Fibroblast of pulmonary artery (primary cell): ENCODE results near the gene FANCI.

Source experiments
- DNase-seq: peaks from one replicate; pipeline ENCODE4 v3.0.0-alpha.2; 2010; ENCODE audit warnings: low read depth
- H3K4me3 ChIP-seq: replicated peaks from 2 replicates; pipeline ENCODE4 v1.5.1; 2011; ENCODE audit warnings: low read depth, mild to moderate bottlenecking, control low read depth, low read length, moderate library complexity
- CTCF ChIP-seq: IDR thresholded peaks from 2 replicates; pipeline ENCODE4 v1.5.1; 2011; ENCODE audit warnings: mild to moderate bottlenecking, control low read depth, low read length, inconsistent platforms; ENCODE audit errors: missing control alignments

Gene FANCI

GRCh38 chr15:89325039-89325803, 81.4 kb downstream of the FANCI start:
- no peak overlapping the region for H3K4me3 ChIP-seq
- TF ChIP-seq CTCF = no peak
- DNase-seq = no peak

- no peak for DNase-seq
- no peak for TF ChIP-seq CTCF
- no peak overlapping the region for H3K4me3 ChIP-seq
Measured at GRCh38 chr15:89326316-89326715, 82.5 kb downstream of the FANCI start.

GRCh38 chr15:89327113-89327512, 83.3 kb downstream of the FANCI start:
- H3K4me3 ChIP-seq = no peak overlapping the region
- no peak for TF ChIP-seq CTCF
- DNase-seq = no peak

GRCh38 chr15:89328398-89329254, 84.8 kb downstream of the FANCI start:
- no peak for DNase-seq
- TF ChIP-seq CTCF = no peak
- no peak overlapping the region for H3K4me3 ChIP-seq

- no peak overlapping the region for H3K4me3 ChIP-seq
- DNase-seq = no peak
Measured at GRCh38 chr15:89329329-89330084, 85.7 kb downstream of the FANCI start.

More at GRCh38 chr15:89329329-89330084, 85.7 kb downstream of the FANCI start:
- TF ChIP-seq CTCF = no peak
